B cell (primary cell): ENCODE results near the gene MEIS2.

Source experiments
- EZH2 ChIP-seq: IDR thresholded peaks from 2 replicates; pipeline ENCODE4 v1.6.1; 2012; ENCODE audit warnings: borderline replicate concordance, low read depth, mild to moderate bottlenecking, moderate library complexity, low read length; ENCODE audit not compliant: insufficient read depth, poor library complexity, severe bottlenecking
- TF ChIP-seq, protein P1 (sequence below): fragments of 200-600 bp; IDR thresholded peaks from one replicate; pipeline ENCODE4 v1.8.0; 2022; ENCODE audit warnings: antibody characterized with exemption, mild to moderate bottlenecking

DNA sequence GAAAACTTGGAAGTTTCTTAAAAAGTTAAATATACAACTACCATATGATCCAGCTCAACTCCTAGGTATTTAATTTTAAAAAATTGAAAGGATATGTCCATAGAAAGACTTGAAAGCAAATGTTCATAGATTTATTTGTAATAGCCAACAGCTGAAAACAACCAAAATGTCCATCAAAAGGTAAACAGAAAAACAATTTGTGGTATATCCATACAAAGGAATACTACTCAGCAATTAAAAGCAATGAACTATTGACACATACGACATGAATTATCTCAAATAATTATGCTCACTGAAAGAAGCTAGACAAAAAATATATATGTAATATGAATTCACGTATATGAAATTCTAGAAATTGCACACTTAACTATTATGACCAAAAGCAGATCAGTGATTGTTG, 249.5 kb downstream of the MEIS2 start:
- TF ChIP-seq, protein P1, sequence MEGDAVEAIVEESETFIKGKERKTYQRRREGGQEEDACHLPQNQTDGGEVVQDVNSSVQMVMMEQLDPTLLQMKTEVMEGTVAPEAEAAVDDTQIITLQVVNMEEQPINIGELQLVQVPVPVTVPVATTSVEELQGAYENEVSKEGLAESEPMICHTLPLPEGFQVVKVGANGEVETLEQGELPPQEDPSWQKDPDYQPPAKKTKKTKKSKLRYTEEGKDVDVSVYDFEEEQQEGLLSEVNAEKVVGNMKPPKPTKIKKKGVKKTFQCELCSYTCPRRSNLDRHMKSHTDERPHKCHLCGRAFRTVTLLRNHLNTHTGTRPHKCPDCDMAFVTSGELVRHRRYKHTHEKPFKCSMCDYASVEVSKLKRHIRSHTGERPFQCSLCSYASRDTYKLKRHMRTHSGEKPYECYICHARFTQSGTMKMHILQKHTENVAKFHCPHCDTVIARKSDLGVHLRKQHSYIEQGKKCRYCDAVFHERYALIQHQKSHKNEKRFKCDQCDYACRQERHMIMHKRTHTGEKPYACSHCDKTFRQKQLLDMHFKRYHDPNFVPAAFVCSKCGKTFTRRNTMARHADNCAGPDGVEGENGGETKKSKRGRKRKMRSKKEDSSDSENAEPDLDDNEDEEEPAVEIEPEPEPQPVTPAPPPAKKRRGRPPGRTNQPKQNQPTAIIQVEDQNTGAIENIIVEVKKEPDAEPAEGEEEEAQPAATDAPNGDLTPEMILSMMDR: no peak
- no peak for TF ChIP-seq EZH2
